Activated T-cell treated with anti-CD3 and anti-CD28 coated beads, Interleukin-2, amount 50 U/mL, for 1 hour (primary cell): ENCODE results near the gene NBPF8.
"Not testable (repeated sequence)": the region's sequence is repeated elsewhere in the genome, so short reads cannot be mapped to it uniquely, and the experiment has no call there.

Experiments used
- DNase-seq: peaks from one replicate; pipeline ENCODE4 v3.0.0-alpha.2; 2020

The NBPF8 gene, protein sequence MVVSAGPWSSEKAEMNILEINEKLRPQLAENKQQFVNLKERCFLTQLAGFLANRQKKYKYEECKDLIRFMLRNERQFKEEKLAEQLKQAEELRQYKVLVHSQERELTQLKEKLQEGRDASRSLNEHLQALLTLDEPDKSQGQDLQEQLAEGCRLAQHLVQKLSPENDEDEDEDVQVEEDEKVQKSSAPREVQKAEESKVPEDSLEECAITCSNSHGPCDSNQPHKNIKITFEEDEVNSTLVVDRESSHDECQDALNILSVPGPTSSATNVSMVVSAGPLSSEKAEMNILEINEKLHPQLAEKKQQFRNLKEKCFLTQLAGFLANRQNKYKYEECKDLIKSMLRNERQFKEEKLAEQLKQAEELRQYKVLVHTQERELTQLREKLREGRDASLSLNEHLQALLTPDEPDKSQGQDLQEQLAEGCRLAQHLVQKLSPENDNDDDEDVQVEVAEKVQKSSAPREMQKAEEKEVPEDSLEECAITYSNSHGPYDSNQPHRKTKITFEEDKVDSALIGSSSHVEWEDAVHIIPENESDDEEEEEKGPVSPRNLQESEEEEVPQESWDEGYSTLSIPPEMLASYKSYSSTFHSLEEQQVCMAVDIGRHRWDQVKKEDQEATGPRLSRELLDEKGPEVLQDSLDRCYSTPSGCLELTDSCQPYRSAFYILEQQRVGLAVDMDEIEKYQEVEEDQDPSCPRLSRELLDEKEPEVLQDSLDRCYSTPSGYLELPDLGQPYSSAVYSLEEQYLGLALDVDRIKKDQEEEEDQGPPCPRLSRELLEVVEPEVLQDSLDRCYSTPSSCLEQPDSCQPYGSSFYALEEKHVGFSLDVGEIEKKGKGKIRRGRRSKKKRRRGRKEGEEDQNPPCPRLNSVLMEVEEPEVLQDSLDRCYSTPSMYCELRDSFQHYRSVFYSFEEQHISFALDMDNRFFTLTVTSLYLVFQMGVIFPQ

DNA sequence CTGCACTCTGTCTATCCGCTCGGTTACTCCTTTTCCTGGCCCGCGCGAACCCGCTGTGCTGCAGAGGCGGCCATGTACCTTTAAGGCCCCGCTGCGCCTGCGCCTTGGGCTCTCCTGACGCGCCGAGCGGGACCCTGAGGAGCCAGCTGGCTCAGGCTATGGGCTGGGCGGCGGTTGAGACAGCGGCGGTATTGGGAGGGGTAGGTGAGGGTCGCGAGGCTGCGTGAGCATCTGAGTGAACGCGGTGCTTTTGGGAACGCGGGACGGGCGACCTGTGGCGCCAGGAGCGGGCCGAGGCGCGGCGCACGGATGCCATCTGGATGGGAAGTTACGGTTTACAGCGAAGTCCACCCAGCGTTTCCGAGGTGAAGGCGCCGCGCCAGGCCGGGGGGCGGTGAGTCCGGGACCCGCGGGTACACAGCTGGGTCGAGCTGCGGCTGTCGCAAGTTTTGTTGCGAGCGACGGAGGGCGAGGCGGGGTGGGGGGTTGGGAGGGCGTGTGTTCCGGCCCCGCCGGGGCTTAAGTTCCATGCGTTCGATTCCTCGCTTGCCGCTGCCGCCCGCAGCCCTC lies at the start of gene NBPF8:
Gene NBPF8, plus strand, starts transcription at position 125 of the 570 bp plus-strand sequence. CDS start 21,488 bp downstream, outside the sequence.
- DNase-seq: peak; percentile 75

DNA sequence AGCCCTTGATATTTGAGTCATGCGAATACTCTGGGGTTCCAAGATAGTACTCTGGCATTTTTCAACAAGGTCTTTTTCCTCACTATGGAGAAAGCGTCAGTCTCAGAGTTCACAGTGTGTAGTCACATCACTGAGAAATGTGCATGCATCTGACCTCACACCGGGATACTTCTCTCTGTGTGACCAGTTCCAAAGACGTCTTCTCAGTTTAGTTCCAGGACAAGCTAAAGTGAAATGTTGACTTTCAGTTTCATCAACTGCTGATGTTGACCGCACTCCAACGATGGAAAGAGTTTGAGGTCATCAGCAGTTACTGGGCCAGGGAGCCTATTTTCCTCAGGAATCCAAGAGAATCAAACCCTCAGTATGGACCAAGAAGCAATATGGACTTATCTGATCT lies 47.1 kb upstream of the NBPF8 start:
- DNase-seq: not testable (repeated sequence)

DNA sequence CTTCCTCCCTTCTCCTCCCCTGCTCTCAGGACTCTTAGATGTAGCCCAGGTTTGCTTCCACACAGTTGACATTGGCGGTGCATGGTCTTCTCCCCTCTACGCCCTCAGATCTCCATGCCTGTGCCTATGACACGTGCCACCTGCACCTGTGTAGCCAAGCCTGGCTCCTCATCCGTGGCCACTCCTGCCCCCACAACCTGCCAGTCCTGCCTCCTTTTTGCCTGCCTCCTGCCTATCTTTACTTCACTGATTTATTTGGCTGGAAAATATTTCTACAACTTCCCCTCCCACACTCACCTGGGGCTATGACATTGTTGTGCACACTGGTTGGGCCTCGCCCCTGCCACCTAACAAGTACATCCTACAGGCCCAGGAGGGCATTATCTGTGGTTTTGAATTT lies 28.2 kb upstream of the NBPF8 start:
- DNase-seq: not testable (repeated sequence)

DNA sequence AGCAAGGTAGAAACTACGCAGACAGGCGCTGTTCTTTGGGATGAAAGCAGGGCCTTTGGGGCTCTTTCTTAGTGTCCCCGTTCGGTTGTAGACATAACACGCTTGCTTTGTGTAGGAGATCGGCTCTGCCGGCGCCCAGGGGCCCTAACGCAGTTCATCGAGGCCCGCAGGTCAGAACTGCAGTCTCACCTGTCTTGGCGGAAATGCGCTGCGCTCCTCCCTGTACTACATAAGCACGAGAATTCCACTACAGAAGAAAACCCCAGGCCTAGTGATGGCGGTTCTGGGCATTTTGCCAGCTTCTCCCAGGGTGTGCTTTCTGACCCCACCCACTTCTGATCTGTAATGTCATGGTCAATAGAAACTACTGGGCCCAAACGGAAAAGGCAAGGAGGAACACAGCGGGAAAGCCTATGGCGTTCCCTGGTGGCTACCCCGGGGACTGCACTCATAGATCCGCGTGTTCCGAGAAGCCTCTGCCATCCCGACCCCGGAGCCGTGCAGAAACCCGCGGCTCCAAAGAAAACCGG lies 26.2 kb upstream of the NBPF8 start:
- DNase-seq: peak; percentile 18

DNA sequence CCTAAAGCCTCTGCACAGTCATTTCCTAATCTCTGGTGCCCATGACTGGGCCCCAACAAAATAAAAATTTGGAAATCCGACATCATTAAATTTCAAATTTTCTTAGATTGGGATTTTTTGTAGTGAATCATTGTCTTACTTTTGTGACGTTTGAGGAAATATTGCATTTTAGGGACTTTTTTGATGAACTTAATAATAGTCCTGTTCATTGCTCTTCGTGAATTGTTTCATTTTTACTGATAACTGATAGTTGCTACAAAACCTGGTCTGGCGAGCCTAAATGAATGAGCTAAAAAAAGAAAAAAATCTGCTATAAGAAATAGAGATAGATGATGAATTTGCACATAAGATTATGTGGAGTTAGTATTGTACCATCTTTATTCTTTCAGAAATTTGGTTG lies 23.5 kb upstream of the NBPF8 start:
- not testable (repeated sequence) for DNase-seq

DNA sequence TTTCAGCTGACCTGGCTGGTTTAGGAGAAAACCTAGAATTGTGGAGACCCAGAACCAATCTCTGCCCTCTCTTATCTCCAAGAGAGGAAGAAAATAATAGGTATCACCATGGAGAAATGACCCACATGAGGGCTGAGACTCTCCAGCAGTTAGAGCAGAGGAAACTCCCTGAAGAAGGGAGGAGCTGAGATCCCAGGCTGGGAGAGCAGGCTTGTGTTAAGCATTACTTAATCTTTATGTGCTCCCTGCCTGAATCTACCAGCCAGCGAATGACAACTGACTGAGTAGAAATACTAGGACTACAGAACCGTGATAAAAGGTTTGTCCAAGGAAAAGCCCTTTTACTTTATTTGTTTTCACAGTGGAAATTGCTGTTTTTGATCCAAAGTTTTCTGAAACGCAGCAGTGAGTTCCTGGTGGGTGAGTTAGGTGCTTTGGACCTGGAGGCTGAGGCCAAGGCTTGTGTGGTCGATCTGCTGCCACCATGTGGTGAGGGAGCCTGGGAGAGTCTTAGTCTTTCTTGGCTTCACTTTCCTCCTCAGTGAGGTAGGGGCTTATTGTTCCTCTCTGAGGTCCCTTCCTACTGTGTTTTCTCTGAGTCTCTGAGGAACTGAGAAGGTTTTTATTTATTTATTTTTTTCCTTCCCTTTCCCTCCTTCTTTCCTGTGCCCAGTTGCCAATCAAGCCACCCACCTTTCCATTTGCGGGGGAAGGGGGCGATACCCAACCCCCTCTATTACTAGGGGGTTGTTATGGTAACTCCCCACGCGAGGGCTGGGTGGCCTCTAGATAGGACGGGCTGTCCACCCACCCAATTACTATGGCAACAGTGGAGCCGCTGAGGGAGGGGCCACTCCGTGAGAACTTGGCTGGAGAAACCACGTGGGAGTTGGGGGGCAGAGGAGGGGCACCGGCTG lies 21.3 kb upstream of the NBPF8 start:
- not testable (repeated sequence) for DNase-seq

DNA sequence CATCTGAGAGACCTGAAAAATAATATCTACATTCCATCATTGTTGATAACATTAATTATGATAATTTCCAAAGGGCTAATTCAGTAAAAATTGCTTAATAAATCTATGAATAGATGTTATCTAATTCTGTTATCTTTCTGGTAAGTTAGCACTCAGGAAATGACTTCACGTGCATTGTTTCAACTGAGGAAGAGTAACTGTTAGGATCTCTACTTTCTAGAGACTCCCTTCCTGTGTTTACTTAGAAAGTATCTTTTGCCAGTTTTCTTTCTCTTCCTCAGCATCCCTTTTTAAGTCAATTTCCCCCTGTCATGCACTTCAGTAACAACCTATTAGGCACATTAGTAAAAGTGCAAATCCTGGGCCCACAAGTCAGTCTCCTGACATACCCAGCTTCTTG lies 9.5 kb upstream of the NBPF8 start:
- DNase-seq: not testable (repeated sequence)

DNA sequence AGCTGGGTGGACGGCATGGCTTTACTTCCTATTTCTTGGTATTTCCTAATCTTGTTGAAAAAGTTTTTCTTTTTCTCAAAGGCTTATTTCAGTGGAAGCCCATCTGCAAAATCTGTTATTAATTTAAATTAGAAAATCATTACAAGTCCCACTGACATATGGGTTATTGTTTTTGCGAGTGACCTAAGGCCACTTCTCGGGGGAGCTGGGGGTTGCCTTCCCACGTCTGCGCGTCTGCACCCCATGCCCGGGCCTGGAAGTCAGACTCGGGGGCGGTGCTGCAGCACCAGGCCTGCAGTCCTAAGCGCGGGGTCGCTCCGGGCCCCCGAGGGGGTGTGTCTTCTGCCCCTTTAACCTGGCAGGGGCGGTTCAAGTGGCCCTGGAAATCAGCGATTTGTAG lies 384 bp upstream of the NBPF8 start:
- DNase-seq: not testable (repeated sequence)

DNA sequence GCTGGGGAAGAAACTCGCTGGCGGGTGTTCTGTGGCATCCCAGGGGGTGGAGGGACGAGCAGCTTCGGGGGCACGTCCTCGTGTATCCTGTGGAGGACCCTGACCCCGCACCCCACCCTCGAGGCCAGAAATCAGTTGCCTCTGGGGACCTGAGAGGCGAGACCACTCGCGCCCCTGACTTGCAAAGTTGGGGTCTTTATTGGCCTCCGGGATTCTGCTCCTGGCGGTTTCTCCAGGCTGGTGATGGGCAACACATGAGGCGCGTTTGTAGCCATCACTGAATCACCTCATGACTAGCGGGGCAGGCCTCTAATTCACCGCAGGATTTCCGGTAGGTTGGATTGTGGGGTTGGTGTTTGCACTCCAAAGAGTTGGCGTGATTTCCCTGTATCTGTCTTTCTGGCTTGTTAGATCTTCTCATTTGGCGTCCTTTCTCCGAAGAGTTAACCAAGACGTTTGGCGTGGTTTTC lies 692 bp downstream of the NBPF8 start:
- DNase-seq: peak; percentile 31

DNA sequence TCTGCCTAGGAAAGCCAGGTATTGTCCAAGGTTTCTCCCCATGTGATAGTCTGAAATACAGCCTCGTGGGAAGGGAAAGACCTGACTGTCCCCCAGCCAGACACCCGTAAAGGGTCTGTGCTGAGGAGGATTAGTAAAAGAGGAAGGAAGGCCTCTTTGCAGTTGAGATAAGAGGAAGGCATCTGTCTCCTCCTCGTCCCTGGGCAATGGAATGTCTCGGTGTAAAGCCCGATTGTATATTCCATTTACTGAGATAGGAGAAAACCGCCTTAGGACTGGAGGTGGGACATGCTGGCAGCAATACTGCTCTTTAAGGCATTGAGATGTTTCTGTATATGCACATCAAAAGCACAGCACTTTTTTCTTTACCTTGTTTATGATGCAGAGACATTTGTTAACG lies 10.2 kb downstream of the NBPF8 start:
- not testable (repeated sequence) for DNase-seq

DNA sequence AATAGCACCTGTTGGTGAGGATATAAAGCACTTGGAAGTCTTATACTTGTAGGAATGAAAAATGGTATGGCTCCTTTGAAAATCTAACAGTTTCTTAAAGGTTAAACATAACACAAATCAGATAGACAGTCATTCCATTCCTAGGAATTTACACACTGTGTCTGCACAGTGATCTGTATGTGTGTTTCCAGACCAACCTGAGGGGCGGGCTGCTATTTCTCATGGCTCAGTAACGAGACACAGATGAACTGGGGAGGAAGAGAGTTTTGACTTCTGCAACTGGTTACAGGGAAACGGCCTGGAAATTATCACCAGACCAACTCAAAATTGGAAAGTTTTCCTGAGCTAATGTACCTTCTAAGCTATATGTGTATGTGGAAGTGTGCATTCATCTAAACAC lies 16.8 kb downstream of the NBPF8 start:
- not testable (repeated sequence) for DNase-seq

DNA sequence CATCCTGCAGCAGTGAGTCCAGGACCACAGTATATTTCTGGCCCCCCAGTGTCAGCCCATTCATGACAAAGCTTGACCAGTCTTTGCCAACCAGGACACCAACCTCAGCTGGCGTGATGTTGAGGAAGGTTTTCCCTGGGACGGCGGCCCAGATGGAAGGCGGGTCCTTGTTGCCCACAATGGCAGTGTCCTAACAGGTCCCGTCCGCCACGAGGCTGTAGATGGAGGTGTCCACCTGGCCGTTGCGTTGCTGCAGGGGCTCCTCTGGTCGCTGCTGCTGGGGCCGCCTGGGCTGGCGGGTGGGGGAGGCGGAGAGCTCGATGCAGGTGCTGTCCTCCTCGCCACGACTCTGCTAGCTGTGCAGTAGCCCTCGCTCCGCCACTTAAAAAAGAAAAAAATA lies 19.0 kb downstream of the NBPF8 start:
- DNase-seq: not testable (repeated sequence)

DNA sequence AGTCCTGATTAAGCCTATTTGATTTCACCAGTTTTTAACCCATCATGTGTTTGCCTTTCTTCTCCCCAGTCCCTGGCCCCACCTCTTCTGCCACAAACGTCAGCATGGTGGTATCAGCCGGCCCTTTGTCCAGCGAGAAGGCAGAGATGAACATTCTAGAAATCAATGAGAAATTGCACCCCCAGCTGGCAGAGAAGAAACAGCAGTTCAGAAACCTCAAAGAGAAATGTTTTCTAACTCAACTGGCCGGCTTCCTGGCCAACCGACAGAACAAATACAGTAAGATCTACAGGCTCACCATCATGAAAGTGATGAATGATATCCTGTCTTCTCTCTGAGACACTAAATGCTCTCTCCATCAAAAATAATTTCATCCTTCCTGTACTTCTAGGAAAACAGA lies 34.3 kb downstream of the NBPF8 start:
- not testable (repeated sequence) for DNase-seq
